ENCODE results near the gene PCDHGB2. TPM values are rescaled to one million over a fixed set of nuclear protein-coding genes. Genes with fewer than 3 reads are reported as not detected.
"Not testable (repeated sequence)": the region's sequence is repeated elsewhere in the genome, so short reads cannot be mapped to it uniquely, and the experiment has no call there.

PCDHGB2 gene
- total and polyA plus RNA-seq, 11 donors: 2.1 to 13.8 (median 9.8) TPM

DNA sequence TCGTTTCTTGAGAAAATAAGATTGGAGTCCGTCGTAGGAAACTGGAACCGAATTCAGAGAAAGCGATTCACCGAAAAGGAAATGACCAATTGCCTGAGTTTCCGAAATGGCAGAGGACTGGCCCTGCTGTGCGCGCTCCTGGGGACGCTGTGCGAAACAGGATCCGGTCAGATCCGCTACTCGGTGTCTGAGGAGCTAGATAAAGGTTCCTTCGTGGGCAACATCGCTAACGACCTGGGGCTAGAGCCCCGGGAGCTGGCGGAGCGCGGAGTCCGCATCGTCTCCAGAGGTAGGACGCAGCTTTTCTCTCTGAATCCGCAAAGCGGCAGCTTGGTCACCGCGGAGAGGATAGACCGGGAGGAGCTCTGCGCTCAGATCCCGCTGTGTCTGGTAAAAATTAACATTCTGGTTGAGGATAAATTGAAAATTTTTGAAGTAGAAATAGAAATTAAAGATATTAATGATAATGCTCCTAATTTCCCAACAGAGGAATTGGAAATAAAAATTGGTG is 15.8 kb upstream of the PCDHGB2 start:
- H3K27me3 ChIP-seq: peaks cover 0 to 25% (median 0%) of the 10 kb centered on the region in 9 donors
- TF ChIP-seq, protein P1, sequence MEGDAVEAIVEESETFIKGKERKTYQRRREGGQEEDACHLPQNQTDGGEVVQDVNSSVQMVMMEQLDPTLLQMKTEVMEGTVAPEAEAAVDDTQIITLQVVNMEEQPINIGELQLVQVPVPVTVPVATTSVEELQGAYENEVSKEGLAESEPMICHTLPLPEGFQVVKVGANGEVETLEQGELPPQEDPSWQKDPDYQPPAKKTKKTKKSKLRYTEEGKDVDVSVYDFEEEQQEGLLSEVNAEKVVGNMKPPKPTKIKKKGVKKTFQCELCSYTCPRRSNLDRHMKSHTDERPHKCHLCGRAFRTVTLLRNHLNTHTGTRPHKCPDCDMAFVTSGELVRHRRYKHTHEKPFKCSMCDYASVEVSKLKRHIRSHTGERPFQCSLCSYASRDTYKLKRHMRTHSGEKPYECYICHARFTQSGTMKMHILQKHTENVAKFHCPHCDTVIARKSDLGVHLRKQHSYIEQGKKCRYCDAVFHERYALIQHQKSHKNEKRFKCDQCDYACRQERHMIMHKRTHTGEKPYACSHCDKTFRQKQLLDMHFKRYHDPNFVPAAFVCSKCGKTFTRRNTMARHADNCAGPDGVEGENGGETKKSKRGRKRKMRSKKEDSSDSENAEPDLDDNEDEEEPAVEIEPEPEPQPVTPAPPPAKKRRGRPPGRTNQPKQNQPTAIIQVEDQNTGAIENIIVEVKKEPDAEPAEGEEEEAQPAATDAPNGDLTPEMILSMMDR (IDR thresholded peaks at IDR 0.05): no peak
- TF ChIP-seq POLR2A (IDR thresholded peaks at IDR 0.05): no peak
- peaks cover 0 to 97% (median 43%) of the 10 kb centered on the region in 12 donors for H3K9me3 ChIP-seq
- peaks cover 0 to 7% (median 0%) of the 10 kb centered on the region in 9 donors for H3K36me3 ChIP-seq
- 18 to 22% (median 20%) methylated on average over 28 to 31 of the region's 31 CpGs for WGBS, 4 donors
- peak overlapping the region; percentile 55 to 82 (median 72) for H3K27ac ChIP-seq
- peak in 3 of 4 donors; percentile 13 to 46 (median 35) for ATAC-seq
- peaks cover 0 to 8% (median 0%) of the 10 kb centered on the region in 12 donors for H3K4me1 ChIP-seq
- intact Hi-C loops (cut with DNase I): loop anchor here in 3 of 10 donors (5.0 to 10.0 kb wide), 4 partner anchors 61 to 218 kb away; partner anchors contain the start of genes PCDHGA9 (in 1 of the 3) and PCDHGB6 (in 1 of the 3)
- DNase-seq: no peak
- H3K4me3 ChIP-seq: peak overlapping the region in 11 of 12 donors; percentile 32 to 64 (median 50)

DNA sequence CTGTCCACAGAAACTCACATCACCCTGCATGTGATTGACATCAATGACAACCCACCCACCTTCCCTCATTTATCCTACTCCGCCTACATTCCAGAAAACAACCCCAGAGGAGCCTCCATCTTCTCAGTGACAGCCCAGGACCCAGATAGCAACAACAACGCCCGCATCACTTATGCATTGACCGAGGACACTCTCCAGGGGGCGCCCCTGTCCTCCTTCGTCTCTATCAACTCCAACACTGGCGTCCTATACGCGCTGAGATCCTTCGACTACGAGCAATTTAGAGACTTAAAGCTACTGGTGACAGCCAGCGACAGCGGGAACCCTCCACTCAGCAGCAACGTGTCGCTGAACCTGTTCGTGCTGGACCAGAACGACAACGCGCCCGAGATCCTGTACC is 14.5 kb upstream of the PCDHGB2 start:
- peak overlapping the region in 7 of 12 donors; percentile 32 to 64 (median 54) for H3K4me3 ChIP-seq

DNA sequence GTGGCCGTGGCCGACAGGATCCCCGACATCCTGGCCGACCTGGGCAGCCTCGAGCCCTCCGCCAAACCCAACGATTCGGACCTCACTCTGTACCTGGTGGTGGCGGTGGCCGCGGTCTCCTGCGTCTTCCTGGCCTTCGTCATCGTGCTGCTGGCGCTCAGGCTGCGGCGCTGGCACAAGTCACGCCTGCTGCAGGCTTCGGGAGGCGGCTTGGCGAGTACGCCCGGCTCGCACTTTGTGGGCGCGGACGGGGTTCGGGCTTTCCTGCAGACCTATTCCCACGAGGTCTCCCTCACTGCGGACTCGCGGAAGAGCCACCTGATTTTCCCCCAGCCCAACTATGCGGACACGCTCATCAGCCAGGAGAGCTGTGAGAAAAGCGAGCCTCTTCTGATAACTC is 13.8 kb upstream of the PCDHGB2 start:
- Histone ChIP-seq H3K36me3 (peaks cover 0 to 11% (median 0%) of the 10 kb centered on the region in 9 donors), H3K4me1 (peaks cover 0 to 15% (median 0%) of the 10 kb centered on the region in 12 donors), H3K4me3 (peak overlapping the region in 7 of 12 donors; percentile 4 to 54 (median 24)), H3K9me3 (peaks cover 0 to 97% (median 35%) of the 10 kb centered on the region in 12 donors), H3K27me3 (peaks cover 0 to 22% (median 0%) of the 10 kb centered on the region in 9 donors), H3K27ac (peak overlapping the region in 1 of 12 donors; percentile 22)
- WGBS, 4 donors: 34 to 52% (median 42%) methylated on average over 7 to 28 of the region's 35 CpGs
- DNase-seq, ATAC-seq: not testable (repeated sequence)
- intact Hi-C loops (cut with DNase I): loop anchor here in 1 of 10 donors (10.0 kb wide), 1 partner anchor 59 kb away; the partner anchor contains the start of genes PCDHGA9 and PCDHGB6

More for the DNA sequence above, 14.5 kb upstream of the PCDHGB2 start:
- TF ChIP-seq, protein P1 (IDR thresholded peaks at IDR 0.05): peak in 4 of 12 donors; percentile 7 to 29 (median 16)
- no peak for TF ChIP-seq POLR2A (IDR thresholded peaks at IDR 0.05)
- peaks cover 0 to 11% (median 0%) of the 10 kb centered on the region in 12 donors for H3K4me1 ChIP-seq
- peak overlapping the region in 2 of 12 donors; percentile 81 to 82 for H3K27ac ChIP-seq
- WGBS, 4 donors: 28 to 36% (median 34%) methylated on average over 13 to 20 of the region's 20 CpGs
- DNase-seq: peak in 1 of 5 donors; percentile 43
- peaks cover 0 to 18% (median 0%) of the 10 kb centered on the region in 9 donors for H3K27me3 ChIP-seq
- ATAC-seq: no peak
- H3K36me3 ChIP-seq: peaks cover 0 to 7% (median 0%) of the 10 kb centered on the region in 9 donors
- H3K9me3 ChIP-seq: peaks cover 0 to 97% (median 33%) of the 10 kb centered on the region in 12 donors
- intact Hi-C loops (cut with DNase I): loop anchor here in 1 of 10 donors (10.0 kb wide), 1 partner anchor 59 kb away; the partner anchor contains the start of genes PCDHGA9 and PCDHGB6

DNA sequence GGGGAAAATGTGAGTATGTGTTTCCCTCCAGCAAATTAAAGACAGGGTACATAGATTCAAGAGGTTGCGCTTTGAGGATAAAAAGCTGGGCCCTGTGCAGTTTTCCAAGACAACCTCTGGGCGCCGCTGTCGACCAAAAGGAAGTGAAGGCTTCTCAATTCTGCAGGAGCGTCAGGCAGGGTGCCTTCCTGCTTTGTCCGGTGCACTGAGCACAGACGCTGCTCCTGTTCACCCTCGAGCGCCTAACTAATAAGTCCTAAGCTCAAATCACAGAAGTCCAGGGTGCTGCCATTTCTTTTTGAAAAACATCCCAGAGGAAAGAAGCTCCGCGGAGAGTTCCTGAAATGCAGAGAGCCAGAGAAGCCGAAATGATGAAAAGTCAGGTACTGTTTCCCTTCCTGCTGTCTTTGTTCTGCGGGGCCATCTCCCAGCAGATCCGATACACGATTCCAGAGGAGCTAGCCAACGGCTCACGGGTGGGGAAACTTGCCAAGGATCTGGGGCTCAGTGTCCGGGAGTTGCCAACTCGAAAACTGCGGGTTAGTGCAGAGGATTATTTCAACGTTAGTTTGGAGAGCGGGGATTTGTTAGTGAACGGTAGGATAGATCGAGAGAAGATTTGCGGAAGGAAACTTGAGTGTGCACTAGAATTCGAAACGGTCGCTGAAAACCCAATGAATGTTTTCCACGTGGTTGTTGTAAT is 9.7 kb upstream of the PCDHGB2 start, which contains the start of gene PCDHGB1:
TSS of gene PCDHGB1 (plus strand) at position 183 of the 703 bp plus-strand sequence. CDS start at position 345, 162 bp downstream.
- H3K4me3 ChIP-seq: peak within 1 kb of the TSS in 9 of 12 donors; percentile 17 to 39 (median 31)
- H3K4me1 ChIP-seq: peaks cover 0 to 19% (median 2%) of the 10 kb centered on the region in 12 donors
- H3K27me3 ChIP-seq: peaks cover 0 to 21% (median 0%) of the 10 kb centered on the region in 9 donors
- ATAC-seq: peak; percentile 71 to 83 (median 80)
- peak within 1 kb of the TSS in 2 of 12 donors; percentile 30 to 41 for H3K27ac ChIP-seq
- TF ChIP-seq POLR2A (IDR thresholded peaks at IDR 0.05): no peak
- TF ChIP-seq, protein P1 (IDR thresholded peaks at IDR 0.05): peak; percentile 31 to 70 (median 49)
- H3K9me3 ChIP-seq: peaks cover 0 to 94% (median 36%) of the 10 kb centered on the region in 12 donors
- intact Hi-C loops (cut with DNase I): loop anchor here in 2 of 10 donors (10.0 kb wide), 2 partner anchors 55 to 175 kb away; partner anchors contain the start of genes PCDHGA9 (in 1 of the 2) and PCDHGB6 (in 1 of the 2)
- peak in 3 of 5 donors; percentile 52 to 71 (median 70) for DNase-seq
- H3K36me3 ChIP-seq: peaks cover 0 to 16% (median 0%) of the 10 kb centered on the region in 9 donors
- 20 to 36% (median 27%) methylated on average over 29 of the region's 29 CpGs for WGBS, 4 donors

Data from heart left ventricle (tissue), 16 donors.